ENCODE data around the gene LONRF3.

The LONRF3 gene

DNA sequence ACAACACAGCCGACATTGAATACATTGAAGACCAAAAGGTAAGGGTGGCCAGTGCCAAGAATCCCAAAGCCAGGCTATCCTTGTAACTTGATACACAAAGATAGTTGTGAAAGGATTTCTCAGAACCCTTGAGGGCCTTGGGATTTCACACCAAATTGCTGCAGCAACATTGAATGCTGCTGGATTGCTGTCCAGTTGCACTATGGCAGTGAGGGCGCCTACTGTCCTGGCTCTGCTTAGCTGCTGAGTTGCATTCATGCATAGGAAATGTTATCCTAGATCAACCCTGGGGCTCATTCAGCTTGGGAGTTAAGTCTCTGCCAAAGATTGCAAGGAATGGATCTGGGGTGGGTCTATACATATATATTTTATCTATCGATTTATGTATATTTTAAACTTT lies 38.7 kb downstream of the LONRF3 start:
- ATAC-seq, result no peak
- TF ChIP-seq ESRRG (CRISPR knock-in tag; IDR thresholded peaks at IDR 0.05), result no peak
- TF ChIP-seq TOX (CRISPR knock-in tag; IDR thresholded peaks at IDR 0.05; ENCODE audit: borderline replicate concordance), result no peak
- TF ChIP-seq, protein P1, sequence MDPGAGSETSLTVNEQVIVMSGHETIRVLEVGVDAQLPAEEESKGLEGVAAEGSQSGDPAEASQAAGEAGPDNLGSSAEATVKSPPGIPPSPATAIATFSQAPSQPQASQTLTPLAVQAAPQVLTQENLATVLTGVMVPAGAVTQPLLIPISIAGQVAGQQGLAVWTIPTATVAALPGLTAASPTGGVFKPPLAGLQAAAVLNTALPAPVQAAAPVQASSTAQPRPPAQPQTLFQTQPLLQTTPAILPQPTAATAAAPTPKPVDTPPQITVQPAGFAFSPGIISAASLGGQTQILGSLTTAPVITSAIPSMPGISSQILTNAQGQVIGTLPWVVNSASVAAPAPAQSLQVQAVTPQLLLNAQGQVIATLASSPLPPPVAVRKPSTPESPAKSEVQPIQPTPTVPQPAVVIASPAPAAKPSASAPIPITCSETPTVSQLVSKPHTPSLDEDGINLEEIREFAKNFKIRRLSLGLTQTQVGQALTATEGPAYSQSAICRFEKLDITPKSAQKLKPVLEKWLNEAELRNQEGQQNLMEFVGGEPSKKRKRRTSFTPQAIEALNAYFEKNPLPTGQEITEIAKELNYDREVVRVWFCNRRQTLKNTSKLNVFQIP (CRISPR knock-in tag; IDR thresholded peaks at IDR 0.05; ENCODE audit: borderline replicate concordance, low read depth), result no peak
- no peak for TF ChIP-seq RARB (CRISPR knock-in tag; IDR thresholded peaks at IDR 0.05)
- TF ChIP-seq OSR1 (CRISPR knock-in tag; IDR thresholded peaks at IDR 0.05), result no peak
- TF ChIP-seq, protein P2, sequence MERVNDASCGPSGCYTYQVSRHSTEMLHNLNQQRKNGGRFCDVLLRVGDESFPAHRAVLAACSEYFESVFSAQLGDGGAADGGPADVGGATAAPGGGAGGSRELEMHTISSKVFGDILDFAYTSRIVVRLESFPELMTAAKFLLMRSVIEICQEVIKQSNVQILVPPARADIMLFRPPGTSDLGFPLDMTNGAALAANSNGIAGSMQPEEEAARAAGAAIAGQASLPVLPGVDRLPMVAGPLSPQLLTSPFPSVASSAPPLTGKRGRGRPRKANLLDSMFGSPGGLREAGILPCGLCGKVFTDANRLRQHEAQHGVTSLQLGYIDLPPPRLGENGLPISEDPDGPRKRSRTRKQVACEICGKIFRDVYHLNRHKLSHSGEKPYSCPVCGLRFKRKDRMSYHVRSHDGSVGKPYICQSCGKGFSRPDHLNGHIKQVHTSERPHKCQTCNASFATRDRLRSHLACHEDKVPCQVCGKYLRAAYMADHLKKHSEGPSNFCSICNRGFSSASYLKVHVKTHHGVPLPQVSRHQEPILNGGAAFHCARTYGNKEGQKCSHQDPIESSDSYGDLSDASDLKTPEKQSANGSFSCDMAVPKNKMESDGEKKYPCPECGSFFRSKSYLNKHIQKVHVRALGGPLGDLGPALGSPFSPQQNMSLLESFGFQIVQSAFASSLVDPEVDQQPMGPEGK (CRISPR knock-in tag; IDR thresholded peaks at IDR 0.05; ENCODE audit: borderline replicate concordance), result no peak
- TF ChIP-seq ZNF70 (CRISPR knock-in tag; IDR thresholded peaks at IDR 0.05), result no peak
- TF ChIP-seq SNAI2 (CRISPR knock-in tag; IDR thresholded peaks at IDR 0.05), result no peak
- TF ChIP-seq CREB5 (CRISPR knock-in tag; IDR thresholded peaks at IDR 0.05; ENCODE audit: low read depth), result no peak
- TF ChIP-seq CSDC2 (CRISPR knock-in tag; IDR thresholded peaks at IDR 0.05), result no peak
- no peak for TF ChIP-seq ZNF8 (CRISPR knock-in tag; IDR thresholded peaks at IDR 0.05)
- no peak for TF ChIP-seq TSHZ2 (CRISPR knock-in tag; IDR thresholded peaks at IDR 0.05)
- TF ChIP-seq ZFP3 (CRISPR knock-in tag; IDR thresholded peaks at IDR 0.05), result no peak
- no peak for TF ChIP-seq CSRNP3 (CRISPR knock-in tag; IDR thresholded peaks at IDR 0.05)
- no peak for TF ChIP-seq PPARA (CRISPR knock-in tag; IDR thresholded peaks at IDR 0.05; ENCODE audit: borderline replicate concordance)
- no peak for TF ChIP-seq GLIS3 (CRISPR knock-in tag; IDR thresholded peaks at IDR 0.05)
- TF ChIP-seq ARNTL (CRISPR knock-in tag; IDR thresholded peaks at IDR 0.05; ENCODE audit: borderline replicate concordance, low read depth), result no peak

DNA sequence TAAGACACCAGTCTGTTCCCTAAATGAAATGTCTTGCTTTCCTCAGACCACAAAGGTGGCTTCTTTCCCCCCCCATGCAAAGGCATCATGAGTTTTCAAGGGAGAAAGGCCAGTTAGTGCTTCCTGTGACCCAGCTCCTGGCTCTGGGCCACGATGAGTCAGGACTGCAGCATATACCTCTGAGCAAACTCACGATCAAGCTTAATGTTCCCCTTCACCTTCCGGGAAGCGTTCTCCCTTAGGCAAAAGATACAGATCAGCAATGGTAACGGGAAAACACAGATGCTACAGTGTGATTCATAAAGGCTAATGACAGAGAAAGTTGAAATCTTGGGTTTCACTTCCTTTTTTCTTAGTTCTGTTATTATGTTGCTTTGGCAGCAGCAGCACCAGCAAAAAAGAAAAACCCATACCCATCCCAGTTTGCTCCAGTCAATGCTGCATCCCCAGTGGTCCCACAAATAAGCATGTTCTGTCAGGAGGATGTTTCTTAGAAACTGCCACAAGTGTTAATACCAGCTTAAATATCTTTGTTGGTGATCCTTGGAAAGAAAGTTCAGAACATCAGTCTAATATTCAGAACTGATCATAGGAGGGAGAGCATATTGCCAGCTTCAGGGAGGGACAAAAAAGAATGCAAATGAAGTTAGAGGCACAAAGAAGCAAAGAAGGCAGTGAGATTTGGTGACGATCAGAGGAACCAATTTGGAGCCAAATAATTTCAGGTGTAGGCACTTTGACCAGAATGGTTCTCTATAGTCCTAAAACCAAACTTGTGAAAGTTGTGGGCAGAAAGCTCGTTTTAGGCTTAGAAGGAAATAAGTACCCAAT lies 41.2 kb downstream of the LONRF3 start:
- ATAC-seq, result peak; percentile 92
- TF ChIP-seq ZFP30 (CRISPR knock-in tag; IDR thresholded peaks at IDR 0.05), result no peak
- TF ChIP-seq TCF4 (CRISPR knock-in tag; IDR thresholded peaks at IDR 0.05; ENCODE audit: borderline replicate concordance), result no peak
- TF ChIP-seq ZFP3 (CRISPR knock-in tag; IDR thresholded peaks at IDR 0.05), result no peak
- TF ChIP-seq SNAI2 (CRISPR knock-in tag; IDR thresholded peaks at IDR 0.05), result no peak
- no peak for TF ChIP-seq ARNTL (CRISPR knock-in tag; IDR thresholded peaks at IDR 0.05; ENCODE audit: borderline replicate concordance, low read depth)
- no peak for TF ChIP-seq TOX (CRISPR knock-in tag; IDR thresholded peaks at IDR 0.05; ENCODE audit: borderline replicate concordance)
- TF ChIP-seq BACH2 (CRISPR knock-in tag; IDR thresholded peaks at IDR 0.05; ENCODE audit: borderline replicate concordance), result no peak
- no peak for TF ChIP-seq ZNF8 (CRISPR knock-in tag; IDR thresholded peaks at IDR 0.05)
- no peak for TF ChIP-seq GLIS3 (CRISPR knock-in tag; IDR thresholded peaks at IDR 0.05)
- TF ChIP-seq CREB5 (CRISPR knock-in tag; IDR thresholded peaks at IDR 0.05; ENCODE audit: low read depth), result no peak
- no peak for TF ChIP-seq CSDC2 (CRISPR knock-in tag; IDR thresholded peaks at IDR 0.05)
- TF ChIP-seq, protein P1 (CRISPR knock-in tag; IDR thresholded peaks at IDR 0.05; ENCODE audit: borderline replicate concordance, low read depth), result no peak
- no peak for TF ChIP-seq OSR1 (CRISPR knock-in tag; IDR thresholded peaks at IDR 0.05)
- no peak for TF ChIP-seq TSHZ2 (CRISPR knock-in tag; IDR thresholded peaks at IDR 0.05)
- no peak for TF ChIP-seq ZNF70 (CRISPR knock-in tag; IDR thresholded peaks at IDR 0.05)
- no peak for TF ChIP-seq RARB (CRISPR knock-in tag; IDR thresholded peaks at IDR 0.05)
